ENCODE measurements around the gene KIF26B.

DNA sequence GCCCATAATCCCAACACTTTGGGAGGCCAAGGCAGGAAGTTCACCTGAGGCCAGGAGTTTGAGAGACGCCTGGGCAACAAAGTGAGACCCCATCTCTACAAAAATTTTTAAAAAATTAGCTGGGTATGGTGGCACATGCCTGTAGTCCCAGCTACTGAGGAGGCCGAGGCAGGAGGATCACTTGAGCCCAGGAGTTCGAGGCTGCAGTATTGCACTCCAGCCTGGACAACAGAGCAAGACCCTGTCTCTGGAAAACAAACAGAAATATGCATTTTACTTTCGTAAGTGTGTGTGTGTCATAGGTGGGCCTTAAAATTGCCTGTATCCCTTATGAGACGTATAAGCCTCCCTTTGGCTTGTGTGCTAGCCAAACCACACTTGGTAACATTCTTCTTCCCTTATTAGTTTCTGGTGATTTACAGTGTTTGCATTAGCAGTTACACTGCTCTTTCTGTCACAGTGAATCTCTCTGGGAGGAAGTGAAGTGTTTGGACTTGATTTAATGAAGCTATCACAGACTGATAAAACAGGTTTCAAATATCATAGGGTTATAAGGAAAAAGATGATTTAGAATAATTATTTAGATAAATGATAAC, 48.9 kb upstream of the KIF26B start:
- no peak for TF ChIP-seq CTCF (IDR thresholded peaks at IDR 0.05; ENCODE audit: insufficient read depth, low read length, poor library complexity, severe bottlenecking)
- no peak for TF ChIP-seq EZH2phosphoT487 (conservative IDR thresholded peaks at IDR 0.05; ENCODE audit: low read length)

Data from SU-DHL-6 (cell line).